Activated CD4-positive, alpha-beta T cell treated with anti-CD3 and anti-CD28 coated beads for 4 hours (primary cell): ENCODE results near the gene SBF2.
"Not testable (repeated sequence)": the region's sequence is repeated elsewhere in the genome, so short reads cannot be mapped to it uniquely, and the experiment has no call there.

ENCODE experiments used
- DNase-seq, 2 donors: peaks; one replicate each; pipeline ENCODE4 v3.0.0-alpha.2; 2020

Gene SBF2

GRCh38 chr11:10108915-10109680, 184.9 kb downstream of the SBF2 start:
- DNase-seq, result no peak

DNA sequence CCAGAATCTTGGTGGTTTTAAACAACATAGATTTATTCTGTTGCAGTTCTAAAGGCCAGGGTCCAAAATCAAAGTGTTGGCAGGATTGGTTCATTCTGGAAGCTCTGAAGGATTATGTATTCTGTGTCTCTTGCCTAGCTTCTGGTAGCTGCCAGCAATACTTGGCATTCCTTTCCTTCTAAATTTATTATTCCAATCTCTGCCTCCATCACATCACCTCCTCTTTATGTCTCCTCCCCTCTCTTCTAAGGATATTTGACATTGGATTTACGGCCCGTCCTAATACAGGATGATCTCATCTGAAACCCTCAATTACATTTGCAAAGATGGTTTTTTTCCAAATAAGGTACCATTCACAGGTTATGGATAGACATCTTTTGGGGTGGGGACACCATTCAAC, 186.5 kb downstream of the SBF2 start:
- no peak for DNase-seq

- DNase-seq, result no peak
Observed at GRCh38 chr11:10097615-10098014, 196.4 kb downstream of the SBF2 start.

DNA sequence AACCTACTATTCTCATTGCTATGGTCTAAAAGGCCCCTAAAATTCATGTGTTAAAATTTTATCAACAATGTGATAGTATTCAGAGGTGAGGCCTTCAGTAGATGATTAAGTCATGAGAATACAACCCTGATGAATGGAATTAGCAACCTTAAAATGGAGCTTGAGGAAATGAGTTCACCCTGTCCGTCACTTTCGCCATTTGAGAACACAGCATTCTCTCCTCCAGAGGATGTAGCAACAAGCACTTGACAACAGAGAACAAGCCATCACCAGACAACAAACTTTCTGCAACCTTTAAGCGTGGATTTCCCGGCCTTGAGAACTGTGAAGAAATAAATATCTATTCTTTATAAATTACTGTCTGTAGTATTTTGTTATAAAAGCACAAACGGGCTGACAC, 197.0 kb downstream of the SBF2 start:
- no peak for DNase-seq

DNA sequence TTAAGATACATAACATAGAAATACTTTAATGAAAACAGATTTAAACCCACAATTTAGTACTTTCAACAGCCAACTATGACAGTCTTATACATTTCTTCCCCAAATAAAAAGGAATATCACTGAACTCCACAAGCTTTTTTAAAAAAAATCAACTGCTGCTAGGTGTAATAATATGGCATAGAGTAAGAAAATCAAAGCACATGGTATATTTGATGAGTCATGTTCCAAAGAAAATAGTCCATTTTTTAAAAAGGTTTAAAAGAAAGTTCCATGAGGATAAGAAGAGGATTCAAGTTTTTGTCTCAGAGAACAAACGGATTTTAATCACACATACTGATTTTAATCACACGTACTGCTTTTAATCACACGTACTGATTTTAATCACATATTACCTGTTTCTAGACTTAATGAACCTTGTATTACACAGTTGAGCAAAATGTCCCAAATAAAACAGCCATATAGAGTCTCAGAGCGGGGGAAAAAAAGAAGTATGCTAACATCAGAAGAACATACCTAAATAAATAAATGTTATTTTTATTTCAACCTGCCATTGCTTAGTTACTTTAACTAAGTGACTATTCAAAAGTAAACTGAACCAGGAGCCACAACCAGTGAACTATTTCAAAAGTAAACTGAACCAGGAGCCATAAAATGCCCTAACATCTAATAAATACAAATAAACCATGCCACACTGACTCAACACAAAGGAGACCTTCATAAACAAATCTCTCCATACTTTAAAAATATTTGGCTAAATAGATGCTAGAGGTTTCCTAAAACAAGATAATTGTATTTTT, 198.4 kb downstream of the SBF2 start:
- DNase-seq, result no peak

DNA sequence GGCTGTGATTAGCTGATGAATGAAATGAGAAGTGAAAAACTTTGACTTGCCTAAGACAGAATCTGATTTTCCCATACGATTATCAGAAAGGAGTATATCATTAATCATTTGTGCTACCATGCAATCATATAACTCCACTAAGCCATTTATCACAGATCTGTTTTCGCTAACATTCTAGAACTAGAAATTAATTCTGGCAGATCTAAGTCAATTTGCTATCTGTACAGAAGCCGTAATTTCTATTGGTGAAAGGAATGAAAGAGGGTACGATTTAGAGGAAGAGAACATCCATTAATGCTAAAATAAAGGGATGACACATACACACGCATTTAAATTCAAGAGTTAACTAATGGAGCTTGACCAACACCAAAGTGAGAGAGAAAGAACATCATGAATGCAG, 201.6 kb downstream of the SBF2 start:
- DNase-seq, result no peak

DNA sequence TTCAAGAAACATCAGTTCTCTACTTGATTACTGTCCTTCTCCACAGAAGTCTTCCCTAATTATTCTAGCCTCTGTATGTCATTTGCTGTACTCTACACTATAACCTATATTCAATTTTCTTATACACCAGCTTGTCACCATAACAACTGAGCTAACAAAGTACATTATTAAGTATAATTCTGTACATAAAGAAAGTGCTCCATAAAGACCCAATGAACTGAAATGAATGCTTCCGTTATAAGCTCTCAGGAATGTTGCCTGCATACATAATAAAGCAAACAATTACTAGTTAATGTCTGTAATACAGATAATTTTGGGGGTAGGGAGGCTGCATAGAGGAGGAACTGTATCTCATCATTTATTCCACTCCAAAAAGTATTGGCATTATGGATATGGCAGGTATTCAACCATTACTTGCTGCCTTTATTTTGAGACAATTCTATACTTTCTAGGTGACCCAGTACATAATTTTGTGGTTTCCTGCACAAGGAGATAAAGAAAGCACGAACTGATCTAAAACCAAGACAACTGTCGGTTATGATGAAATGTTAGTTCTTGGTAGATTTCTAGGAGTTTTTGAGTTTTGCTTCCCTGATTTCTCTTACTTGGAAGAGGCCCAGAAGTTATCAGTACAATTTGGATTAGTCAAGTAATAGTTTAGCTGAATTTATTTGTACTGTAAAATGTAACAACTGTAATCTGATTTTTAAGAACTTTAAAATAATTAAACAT, 202.5 kb downstream of the SBF2 start:
- DNase-seq, result no peak

DNA sequence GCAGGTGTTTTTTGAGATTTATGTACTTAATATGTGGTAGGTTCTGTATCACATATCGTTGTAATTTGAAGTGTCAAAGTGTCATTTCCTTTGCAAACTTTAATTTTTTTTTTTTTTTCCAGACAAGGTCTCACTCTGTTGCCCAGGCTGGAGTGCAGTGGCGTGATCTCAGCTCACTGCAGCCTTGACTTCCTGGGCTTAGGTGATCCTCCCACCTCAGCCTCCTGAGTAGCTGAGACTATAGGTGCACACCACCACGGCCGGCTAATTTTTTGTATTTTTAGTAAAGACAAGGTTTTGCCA, 206.1 kb downstream of the SBF2 start:
- DNase-seq, result not testable (repeated sequence)

DNA sequence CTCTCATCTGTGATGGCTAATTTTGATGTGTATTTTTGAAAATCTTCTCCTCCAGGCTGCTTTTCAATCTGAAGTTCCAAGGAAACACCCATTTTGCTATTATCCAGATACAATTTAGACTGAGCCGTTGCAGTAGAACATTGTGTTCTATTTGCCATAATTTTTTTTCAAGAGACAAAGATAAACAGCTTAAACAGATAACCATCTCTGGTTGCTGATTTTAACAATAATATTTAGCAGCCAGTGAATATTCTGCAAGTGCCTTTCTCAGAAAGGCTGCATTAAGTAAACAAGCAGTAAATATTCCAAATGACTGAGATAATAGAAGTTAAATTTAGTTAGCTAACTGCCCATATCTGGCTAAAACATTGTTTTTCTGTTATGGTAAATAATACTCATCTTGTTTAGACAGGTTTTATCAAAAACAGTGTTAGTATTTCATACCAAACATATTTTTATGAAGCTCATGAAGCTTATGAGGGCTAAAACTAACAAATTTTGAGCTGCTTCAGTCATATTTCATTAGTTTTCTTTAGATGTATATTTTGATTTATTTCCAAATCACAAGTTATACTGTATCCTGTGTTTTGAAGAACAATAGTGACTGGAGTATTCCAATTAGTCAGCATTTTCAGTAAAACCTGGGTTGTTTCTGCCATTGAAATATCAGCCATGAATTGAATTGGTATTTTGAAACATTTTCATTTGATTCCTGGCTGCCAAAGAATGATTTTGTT, 206.7 kb downstream of the SBF2 start:
- DNase-seq, result no peak

DNA sequence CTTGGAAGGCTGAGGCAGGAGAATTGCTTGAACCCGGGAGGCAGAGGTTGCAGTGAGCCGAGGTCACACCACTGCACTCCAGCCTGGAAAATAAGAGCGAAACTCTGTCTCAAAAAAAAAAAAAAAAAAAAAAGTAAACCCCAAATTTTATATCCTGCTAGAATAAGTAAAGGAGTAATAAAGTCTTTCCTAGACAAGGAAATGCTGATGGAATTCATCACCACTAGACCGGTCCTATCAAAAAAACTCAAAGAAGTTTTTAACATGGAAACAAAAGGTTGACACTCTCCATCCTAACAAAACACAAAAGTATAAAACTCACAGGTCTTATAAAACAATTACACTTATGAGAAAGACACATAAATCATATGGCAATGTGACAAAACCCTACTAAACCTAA, 213.9 kb downstream of the SBF2 start:
- no peak for DNase-seq

GRCh38 chr11:10076458-10077141, 217.4 kb downstream of the SBF2 start:
- peak; percentile 3 to 7 for DNase-seq

DNA sequence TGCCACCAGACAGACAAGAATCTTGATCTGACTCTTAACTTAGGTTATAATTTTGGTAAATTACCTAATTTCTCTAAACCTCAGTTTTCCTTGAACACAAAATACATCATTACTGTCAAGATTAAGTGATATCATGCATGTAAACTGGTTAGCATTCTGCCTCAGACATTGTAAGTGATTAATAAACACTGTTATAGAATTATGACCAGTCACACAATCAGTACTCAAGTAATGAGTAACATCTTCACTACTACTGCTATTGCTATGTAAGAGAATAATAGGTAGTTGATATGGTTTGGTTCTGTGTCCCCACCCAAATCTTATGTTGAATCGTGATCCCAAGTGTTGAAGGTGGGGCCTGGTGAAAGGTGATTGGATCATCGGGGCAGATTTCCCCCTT, 218.9 kb downstream of the SBF2 start:
- no peak for DNase-seq

DNA sequence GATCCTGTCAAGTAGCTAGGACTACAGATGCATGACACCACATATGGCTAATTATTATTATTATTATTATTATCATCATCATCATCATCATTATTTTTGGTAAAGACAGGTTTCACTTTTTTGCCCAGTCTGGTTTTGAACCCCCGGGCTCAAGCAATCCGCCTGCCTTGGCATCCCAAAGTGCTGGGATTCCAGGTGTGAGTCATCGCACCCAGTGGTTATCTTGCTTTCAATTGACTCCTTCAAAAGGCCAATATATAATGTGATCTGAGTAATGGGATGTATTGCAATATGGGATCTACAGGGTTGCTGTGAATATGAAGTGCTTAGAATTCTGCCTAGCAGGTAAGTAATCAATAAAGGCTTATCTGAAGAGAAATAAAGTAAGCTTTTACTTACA, 221.2 kb downstream of the SBF2 start:
- no peak for DNase-seq

DNA sequence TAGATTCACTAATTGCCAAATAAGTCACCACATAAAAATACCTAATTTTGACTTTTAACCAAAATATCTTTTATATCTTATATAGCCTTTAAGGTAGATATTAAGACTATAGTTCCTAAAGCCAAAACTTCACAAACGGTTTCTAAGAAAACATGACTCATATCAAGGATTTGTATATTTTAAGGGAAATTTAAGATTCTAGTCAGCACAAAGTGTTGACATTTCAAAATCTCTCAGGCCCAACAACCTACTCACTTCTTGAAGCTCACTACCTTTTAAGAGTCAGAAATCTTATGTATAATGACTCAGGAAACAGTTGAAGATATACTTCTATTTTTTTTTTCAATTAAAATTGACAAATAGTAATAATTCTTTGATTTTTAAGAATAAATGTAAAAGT, 221.9 kb downstream of the SBF2 start:
- DNase-seq, result no peak

GRCh38 chr11:10067629-10068300, 226.3 kb downstream of the SBF2 start:
- DNase-seq, result no peak

DNA sequence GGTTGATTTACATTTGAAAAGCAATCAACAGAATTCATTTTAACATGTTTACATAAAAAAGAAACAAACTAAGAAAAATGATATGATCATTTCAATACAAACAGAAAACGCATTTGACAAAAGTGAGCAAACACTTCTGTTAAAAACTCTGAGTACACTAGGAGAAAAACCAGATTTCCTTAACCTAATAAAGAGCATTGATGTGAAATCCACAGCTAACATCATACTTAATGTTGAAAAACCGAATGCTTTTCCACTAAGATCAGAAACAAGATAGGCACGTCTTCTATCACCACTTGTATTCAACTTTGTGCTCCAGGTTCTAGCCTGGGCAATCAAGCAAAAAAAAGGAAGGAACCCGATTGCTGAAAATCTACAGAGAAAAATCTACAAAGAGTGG, 227.6 kb downstream of the SBF2 start:
- DNase-seq, result no peak

- DNase-seq, result no peak
Observed at GRCh38 chr11:10064828-10065227, 229.2 kb downstream of the SBF2 start.

DNA sequence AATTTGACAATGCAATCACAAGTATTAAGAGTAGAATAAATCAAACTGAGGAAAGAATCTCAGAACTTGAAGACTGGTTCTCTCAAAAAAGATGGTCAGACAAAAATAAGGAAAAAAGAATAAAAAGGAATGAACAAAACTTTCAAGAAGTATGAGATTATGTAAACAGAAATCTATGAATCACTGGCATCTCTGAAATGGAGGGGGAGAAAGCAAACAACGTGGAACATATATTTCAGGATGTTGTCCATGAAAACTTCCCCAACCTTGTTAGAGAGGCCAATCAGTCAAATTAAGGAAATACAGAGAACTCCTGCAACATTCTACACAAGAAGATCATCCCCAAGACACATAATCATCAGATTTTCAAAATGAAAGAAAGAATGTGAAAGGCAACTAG, 235.7 kb downstream of the SBF2 start:
- no peak for DNase-seq

DNA sequence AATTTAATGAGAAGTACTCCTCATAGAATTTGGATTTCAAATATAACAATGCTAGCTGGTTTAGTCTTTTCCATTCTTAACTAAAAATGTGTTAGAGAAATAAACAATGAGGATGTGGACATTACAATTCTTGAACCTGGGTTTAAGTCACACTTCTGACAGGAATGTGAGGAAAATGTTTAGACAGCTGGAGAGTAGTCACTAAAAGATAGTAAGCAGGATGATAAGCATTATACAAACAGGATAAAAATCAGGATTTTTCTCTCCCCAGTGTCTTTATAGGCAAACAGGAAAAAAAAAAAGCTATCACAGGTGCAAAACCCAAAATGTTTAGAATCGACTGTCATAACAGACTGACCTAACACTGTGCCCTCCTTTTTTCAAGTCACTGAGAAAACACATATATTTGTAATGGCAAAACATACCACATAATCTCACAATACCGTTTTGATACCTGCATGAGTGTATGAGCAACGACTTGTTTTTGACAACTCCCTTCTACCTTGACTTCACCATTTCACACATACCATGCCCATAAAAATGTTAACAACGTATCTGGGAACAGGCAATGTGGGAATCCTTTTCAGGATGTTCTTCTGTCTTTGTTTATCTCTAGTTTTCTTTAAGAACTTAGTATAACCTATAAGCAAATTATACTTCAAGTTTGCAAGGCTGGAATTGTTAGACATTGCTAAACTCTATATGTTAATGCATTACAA, 242.0 kb downstream of the SBF2 start:
- no peak for DNase-seq

DNA sequence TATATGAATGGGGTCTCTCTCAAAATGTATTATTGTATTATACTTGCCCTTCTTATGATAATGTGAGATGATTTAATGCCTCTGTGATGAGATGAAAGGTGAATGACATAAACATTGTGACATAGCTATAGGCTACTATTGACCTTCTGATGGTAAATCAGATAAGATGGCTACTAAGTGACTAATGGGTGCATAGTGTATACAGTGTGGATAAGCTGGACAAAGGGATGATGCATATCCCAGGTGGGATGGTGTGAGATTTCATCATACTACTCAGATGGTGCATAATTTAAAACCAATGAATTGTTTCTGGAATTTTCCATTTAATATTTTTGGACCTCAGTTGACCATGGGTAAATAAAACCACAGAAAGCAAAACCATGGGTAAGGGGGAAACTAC, 243.5 kb downstream of the SBF2 start:
- no peak for DNase-seq

GRCh38 chr11:10049756-10050155, 244.3 kb downstream of the SBF2 start:
- no peak for DNase-seq
